Sigmoid colon (tissue), 7 donors: ENCODE data around the gene POLR1A. TPM values are rescaled to one million over a fixed set of nuclear protein-coding genes. Genes with fewer than 3 reads are reported as not detected.

Source experiments
- DNase-seq: peaks from one replicate; pipeline ENCODE4 v3.0.0-alpha.2; 2019
- H3K27ac ChIP-seq, 4 donors: fragments of 200-600 bp; sonication (generic); one replicate each; pipeline ENCODE4 v1.5.1; 2016 to 2019; ENCODE audit warnings: mild to moderate bottlenecking in 1 of 4
- H3K27me3 ChIP-seq, 3 donors: fragments of 200-600 bp; sonication (generic); one replicate each; pipeline ENCODE4 v1.5.1; 2019; ENCODE audit warnings: mild to moderate bottlenecking in 1 of 3
- H3K36me3 ChIP-seq, 4 donors: fragments of 200-600 bp; sonication (generic); one replicate each; pipeline ENCODE4 v1.5.1; 2016 to 2019
- H3K4me1 ChIP-seq, 4 donors: fragments of 200-600 bp; sonication (generic); one replicate each; pipeline ENCODE4 v1.5.1; 2017 to 2019
- H3K4me3 ChIP-seq, 4 donors: fragments of 200-600 bp; sonication (generic); one replicate each; pipeline ENCODE4 v1.5.1; 2017 to 2019; ENCODE audit warnings: mild to moderate bottlenecking in 2 of 4, moderate library complexity in 1 of 4
- H3K9me3 ChIP-seq, 4 donors: fragments of 200-600 bp in 3 of 4; sonication (generic) in 3 of 4; one replicate each; pipeline versions ENCODE4 v1.5.1 to v1.6.1; 2013 to 2019
- EP300 ChIP-seq, 4 donors: sonication (generic); formaldehyde crosslinking; IDR thresholded peaks; one replicate each; pipeline ENCODE4 v1.6.1; 2017; ENCODE audit warnings: antibody characterized with exemption in 4 of 4
- POLR2A ChIP-seq, 2 donors: fragments of 450-650 bp; IDR thresholded peaks; one replicate each; pipeline ENCODE4 v1.6.1; 2016; ENCODE audit warnings: antibody characterized with exemption in 2 of 2, mild to moderate bottlenecking in 2 of 2, moderate library complexity in 2 of 2
- POLR2AphosphoS5 ChIP-seq, 4 donors: sonication (generic); formaldehyde crosslinking; IDR thresholded peaks; one replicate each; pipeline ENCODE4 v1.6.1; 2017; ENCODE audit warnings: antibody characterized with exemption in 4 of 4
- WGBS, 2 donors: extraction: QIAGEN DNeasy Blood & Tissue Kit; methylation state at CpG; one replicate each; pipeline ENCODE4 v1.1.7; 2013; 5-methylcytosine and 5-hydroxymethylcytosine counted together
- intact Hi-C: fragments of 100-400 bp; cut with DNase I; formaldehyde crosslinking; loops from one replicate; pipeline ENCODE4 v1.15.1; 2023
- polyA plus RNA-seq, 3 donors: library from polyadenylated mRNA; stranded (reverse); fragments of 200-250 nt; gene quantifications; one replicate each; pipeline ENCODE4 v1.2.3, GENCODE V29; 2013
- total RNA-seq, 4 donors: library from RNA; depleted of rRNA; stranded (reverse); fragments of >200 nt; gene quantifications; one replicate each; pipeline ENCODE4 v1.1.0, GENCODE V29; 2016
- TF ChIP-seq, protein P1 (sequence below), 4 experiments: fragments of 450-650 bp in 3 of 4; fragments of 200-600 bp in 1 of 4; IDR thresholded peaks; one replicate each; pipeline ENCODE4 v1.5.1; 2016 to 2019; ENCODE audit warnings: antibody characterized with exemption in 4 of 4, mild to moderate bottlenecking in 3 of 4, moderate library complexity in 2 of 4
- donor health status: healthy with polysubstance abuse.
- donor health status: Bipolar disorder and iron deficiency.
- donor health status: healthy.

The POLR1A gene
- total and polyA plus RNA-seq, 7 donors: 1.2 to 17.9 (median 10.1) TPM

DNA sequence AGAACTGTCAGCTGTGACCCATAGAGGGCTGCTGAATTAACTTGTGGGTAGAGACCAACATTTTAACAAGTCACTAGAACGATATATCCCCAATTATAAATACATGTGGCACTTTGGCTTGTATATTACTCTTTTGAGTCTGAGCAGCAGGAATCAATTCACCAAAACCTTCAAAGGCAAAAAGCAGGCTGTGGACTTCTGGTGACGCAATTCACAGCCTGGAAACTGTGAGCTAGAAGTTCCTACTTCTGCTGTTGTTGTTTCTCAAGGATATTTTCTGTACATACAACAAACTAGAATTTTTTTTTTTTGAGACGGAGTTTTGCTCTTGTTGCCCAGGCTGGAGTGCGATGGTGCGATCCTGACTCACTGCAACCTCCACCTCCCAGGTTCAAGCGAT, 37.6 kb upstream of the POLR1A start:
- Histone ChIP-seq H3K4me3 (no peak overlapping the region), H3K27me3 (no peaks in the 10 kb centered on the region), H3K4me1 (no peaks in the 10 kb centered on the region), H3K9me3 (no peaks in the 10 kb centered on the region), H3K27ac (no peak overlapping the region), H3K36me3 (peaks cover 50 to 100% (median 59%) of the 10 kb centered on the region in 4 donors)
- TF ChIP-seq POLR2A (IDR thresholded peaks at IDR 0.05): no peak
- no peak for TF ChIP-seq POLR2AphosphoS5 (IDR thresholded peaks at IDR 0.05)
- no peak for TF ChIP-seq EP300 (IDR thresholded peaks at IDR 0.05)
- TF ChIP-seq, protein P1, sequence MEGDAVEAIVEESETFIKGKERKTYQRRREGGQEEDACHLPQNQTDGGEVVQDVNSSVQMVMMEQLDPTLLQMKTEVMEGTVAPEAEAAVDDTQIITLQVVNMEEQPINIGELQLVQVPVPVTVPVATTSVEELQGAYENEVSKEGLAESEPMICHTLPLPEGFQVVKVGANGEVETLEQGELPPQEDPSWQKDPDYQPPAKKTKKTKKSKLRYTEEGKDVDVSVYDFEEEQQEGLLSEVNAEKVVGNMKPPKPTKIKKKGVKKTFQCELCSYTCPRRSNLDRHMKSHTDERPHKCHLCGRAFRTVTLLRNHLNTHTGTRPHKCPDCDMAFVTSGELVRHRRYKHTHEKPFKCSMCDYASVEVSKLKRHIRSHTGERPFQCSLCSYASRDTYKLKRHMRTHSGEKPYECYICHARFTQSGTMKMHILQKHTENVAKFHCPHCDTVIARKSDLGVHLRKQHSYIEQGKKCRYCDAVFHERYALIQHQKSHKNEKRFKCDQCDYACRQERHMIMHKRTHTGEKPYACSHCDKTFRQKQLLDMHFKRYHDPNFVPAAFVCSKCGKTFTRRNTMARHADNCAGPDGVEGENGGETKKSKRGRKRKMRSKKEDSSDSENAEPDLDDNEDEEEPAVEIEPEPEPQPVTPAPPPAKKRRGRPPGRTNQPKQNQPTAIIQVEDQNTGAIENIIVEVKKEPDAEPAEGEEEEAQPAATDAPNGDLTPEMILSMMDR (IDR thresholded peaks at IDR 0.05): no peak
- 89 to 94% methylated on average over 6 of the region's 6 CpGs for WGBS, 2 donors
- intact Hi-C loops: no loop called here
- no peak for DNase-seq

DNA sequence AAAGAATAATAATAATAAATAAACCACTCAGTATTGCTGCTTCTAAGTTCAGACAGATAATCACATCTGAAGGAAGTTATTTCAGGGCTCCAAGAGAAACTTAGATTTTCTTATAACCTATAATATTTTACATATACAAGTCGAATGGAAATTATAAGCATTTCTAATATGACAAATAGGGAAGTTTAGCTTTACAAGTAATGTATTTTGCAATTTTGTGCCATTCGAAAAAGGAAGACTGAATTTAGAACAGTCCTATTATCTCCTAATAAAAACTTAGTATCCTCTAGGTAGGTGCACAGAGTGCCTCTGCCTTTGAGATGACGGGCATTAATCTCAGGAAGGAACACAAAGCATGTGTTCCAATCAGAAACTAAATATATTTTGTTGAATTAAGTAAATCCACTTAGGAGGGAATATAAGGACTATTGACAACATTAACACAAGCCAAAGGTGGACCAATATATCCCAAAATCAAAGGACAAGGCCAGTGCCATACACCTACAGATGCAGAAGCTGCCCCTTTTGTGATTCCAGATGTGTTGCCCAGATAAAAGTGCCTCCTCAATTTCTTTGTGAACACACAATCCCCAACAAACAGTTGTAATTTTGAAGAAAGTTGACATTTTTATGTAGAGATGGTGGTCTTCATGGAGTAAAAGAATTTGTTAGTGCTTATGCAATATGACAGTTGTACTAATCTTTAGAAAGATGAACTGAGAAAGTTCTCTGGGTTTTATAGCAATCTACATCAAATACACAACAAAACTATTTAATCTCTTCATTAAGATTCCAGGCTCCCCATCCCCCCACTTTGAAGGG, 37.0 kb upstream of the POLR1A start:
- no peak overlapping the region for H3K4me3 ChIP-seq
- 78 to 81% methylated on average over 3 of the region's 3 CpGs for WGBS, 2 donors
- intact Hi-C loops: no loop called here
- H3K36me3 ChIP-seq: peaks cover 46 to 100% (median 61%) of the 10 kb centered on the region in 4 donors
- no peak for DNase-seq
- no peak overlapping the region for H3K27ac ChIP-seq
- no peak for TF ChIP-seq POLR2A (IDR thresholded peaks at IDR 0.05)
- TF ChIP-seq, protein P1 (IDR thresholded peaks at IDR 0.05): no peak
- TF ChIP-seq EP300 (IDR thresholded peaks at IDR 0.05): no peak
- TF ChIP-seq POLR2AphosphoS5 (IDR thresholded peaks at IDR 0.05): no peak
- H3K27me3 ChIP-seq: no peaks in the 10 kb centered on the region
- H3K4me1 ChIP-seq: no peaks in the 10 kb centered on the region
- no peaks in the 10 kb centered on the region for H3K9me3 ChIP-seq

DNA sequence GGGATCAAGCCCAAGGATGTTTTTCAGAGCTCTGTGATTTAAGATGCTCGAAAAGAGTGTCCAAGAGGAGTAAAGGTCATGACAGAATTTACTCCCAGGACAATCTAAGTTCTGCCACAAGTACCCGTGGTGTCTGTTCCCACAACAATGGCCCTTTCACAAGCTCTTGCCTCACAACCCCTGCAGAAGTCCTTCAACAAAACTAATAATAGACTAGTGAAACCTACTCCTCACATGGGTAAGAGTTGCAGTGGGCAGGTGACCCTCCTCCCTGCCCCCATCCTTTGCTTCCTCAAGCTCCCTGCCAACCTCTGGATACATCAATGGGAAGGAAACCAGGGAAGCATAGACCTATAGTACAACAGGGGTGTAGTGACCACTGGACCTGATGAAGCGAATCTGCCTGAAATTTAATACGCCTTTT, 35.3 kb upstream of the POLR1A start:
- intact Hi-C loops: no loop called here
- Histone ChIP-seq H3K4me3 (no peak overlapping the region), H3K9me3 (no peaks in the 10 kb centered on the region), H3K27me3 (no peaks in the 10 kb centered on the region), H3K4me1 (no peaks in the 10 kb centered on the region), H3K27ac (no peak overlapping the region), H3K36me3 (peaks cover 46 to 100% (median 55%) of the 10 kb centered on the region in 4 donors)
- DNase-seq: no peak
- TF ChIP-seq POLR2AphosphoS5 (IDR thresholded peaks at IDR 0.05) (peak in 2 of 4 donors; percentile 10 to 12), EP300 (IDR thresholded peaks at IDR 0.05) (no peak)
- WGBS, 2 donors: 72 to 85% methylated on average over 4 of the region's 4 CpGs

DNA sequence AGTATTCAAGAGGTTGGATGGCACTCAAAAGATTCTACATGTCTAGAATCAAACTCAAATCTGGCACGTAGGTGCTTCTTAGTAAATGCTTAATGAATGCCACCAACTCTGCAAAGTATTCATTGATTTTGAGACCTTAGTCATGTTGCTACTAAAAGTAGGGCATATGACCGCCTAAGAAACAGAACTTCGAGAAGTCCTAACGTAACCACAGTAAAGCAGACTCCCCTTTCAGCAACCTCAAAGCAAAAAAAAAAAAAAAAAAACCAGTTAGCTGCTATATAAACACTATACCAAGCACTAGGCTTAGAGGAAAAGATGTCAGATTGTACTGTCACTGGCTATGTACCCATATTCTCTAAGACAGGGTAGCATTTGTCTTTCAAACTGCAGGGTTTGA, 34.3 kb upstream of the POLR1A start:
- H3K36me3 ChIP-seq: peaks cover 52 to 100% (median 58%) of the 10 kb centered on the region in 4 donors
- no peak overlapping the region for H3K27ac ChIP-seq
- intact Hi-C loops: no loop called here
- TF ChIP-seq POLR2A (IDR thresholded peaks at IDR 0.05): no peak
- TF ChIP-seq EP300 (IDR thresholded peaks at IDR 0.05): no peak
- TF ChIP-seq, protein P1 (IDR thresholded peaks at IDR 0.05): no peak
- H3K9me3 ChIP-seq: no peaks in the 10 kb centered on the region
- no peak overlapping the region for H3K4me3 ChIP-seq
- H3K27me3 ChIP-seq: no peaks in the 10 kb centered on the region
- WGBS, 2 donors: 81 to 86% methylated on average over 4 of the region's 4 CpGs
- DNase-seq: no peak
- H3K4me1 ChIP-seq: no peaks in the 10 kb centered on the region

DNA sequence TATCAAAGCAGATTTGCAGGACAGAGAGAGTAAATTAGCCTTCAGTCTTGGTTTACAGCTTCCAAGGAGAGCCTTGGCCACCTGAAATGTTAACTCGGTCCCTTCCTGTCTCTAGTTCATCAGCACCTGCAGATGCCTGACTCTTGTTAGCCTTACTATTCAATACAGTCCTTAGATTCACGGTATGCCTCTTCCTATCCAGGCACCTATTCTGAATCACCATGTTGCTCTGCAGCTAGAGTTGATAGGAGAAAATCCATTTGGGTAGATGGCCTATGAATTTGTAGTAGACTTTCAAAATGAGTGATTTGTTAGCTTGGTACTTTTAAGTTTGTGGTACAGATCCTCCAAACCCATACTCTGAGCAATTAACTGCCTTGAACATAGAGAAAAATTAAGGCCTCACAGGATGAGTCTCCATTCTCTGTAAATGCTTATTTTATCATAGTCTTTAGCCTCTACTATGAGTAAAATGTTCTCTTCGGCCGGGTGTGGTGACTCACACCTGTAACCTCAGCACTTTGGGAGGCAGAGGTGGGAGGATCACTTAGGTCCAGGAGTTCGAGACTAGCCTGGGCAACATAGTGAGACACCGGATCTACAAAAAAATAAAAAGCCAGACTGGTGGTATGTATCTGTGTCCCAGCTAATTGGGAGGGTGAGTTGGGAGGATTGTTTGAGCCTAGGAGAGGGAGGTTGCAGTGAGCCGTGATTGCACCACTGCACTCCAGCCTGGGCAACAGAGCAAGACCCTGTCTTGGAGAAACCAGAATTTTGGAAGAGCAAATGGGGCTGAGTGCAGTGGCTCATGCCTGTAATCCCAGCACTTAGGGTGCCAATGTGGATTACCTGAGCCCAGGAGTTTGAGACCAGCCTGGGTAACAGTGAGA, 33.3 kb upstream of the POLR1A start:
- DNase-seq: no peak
- Histone ChIP-seq H3K4me3 (no peak overlapping the region), H3K36me3 (peaks cover 52 to 100% (median 59%) of the 10 kb centered on the region in 4 donors), H3K27me3 (no peaks in the 10 kb centered on the region), H3K9me3 (no peaks in the 10 kb centered on the region), H3K27ac (no peak overlapping the region), H3K4me1 (no peaks in the 10 kb centered on the region)
- intact Hi-C loops: no loop called here
- TF ChIP-seq, protein P1 (IDR thresholded peaks at IDR 0.05): no peak
- no peak for TF ChIP-seq POLR2AphosphoS5 (IDR thresholded peaks at IDR 0.05)
- no peak for TF ChIP-seq POLR2A (IDR thresholded peaks at IDR 0.05)
- no peak for TF ChIP-seq EP300 (IDR thresholded peaks at IDR 0.05)
- 94 to 97% methylated on average over 7 of the region's 7 CpGs for WGBS, 2 donors
